Fibroblast of pulmonary artery (primary cell): ENCODE results near the gene SLC66A2.

Experiments used
- DNase-seq: peaks from one replicate; pipeline ENCODE4 v3.0.0-alpha.2; 2010; ENCODE audit warnings: low read depth
- H3K4me3 ChIP-seq: replicated peaks from 2 replicates; pipeline ENCODE4 v1.5.1; 2011; ENCODE audit warnings: low read depth, mild to moderate bottlenecking, control low read depth, low read length, moderate library complexity
- CTCF ChIP-seq: IDR thresholded peaks from 2 replicates; pipeline ENCODE4 v1.5.1; 2011; ENCODE audit warnings: mild to moderate bottlenecking, control low read depth, low read length, inconsistent platforms; ENCODE audit errors: missing control alignments

Gene SLC66A2

GRCh38 chr18:79930020-79930642 is 21.3 kb downstream of the SLC66A2 start:
- TF ChIP-seq CTCF, result no peak
- no peak for DNase-seq
- no peak overlapping the region for H3K4me3 ChIP-seq

- no peak for DNase-seq
- no peak for TF ChIP-seq CTCF
- no peak overlapping the region for H3K4me3 ChIP-seq
Observed at GRCh38 chr18:79928563-79928960, 22.9 kb downstream of the SLC66A2 start.

- no peak for TF ChIP-seq CTCF
- H3K4me3 ChIP-seq, result no peak overlapping the region
- DNase-seq, result no peak
Observed at GRCh38 chr18:79927607-79928562, 23.6 kb downstream of the SLC66A2 start.

GRCh38 chr18:79926715-79927606 is 24.5 kb downstream of the SLC66A2 start:
- DNase-seq, result no peak
- no peak for TF ChIP-seq CTCF

GRCh38 chr18:79926306-79926705 is 25.1 kb downstream of the SLC66A2 start:
- no peak for TF ChIP-seq CTCF
- no peak for DNase-seq
- H3K4me3 ChIP-seq, result no peak overlapping the region

More at GRCh38 chr18:79926715-79927606, 24.5 kb downstream of the SLC66A2 start:
- H3K4me3 ChIP-seq, result no peak overlapping the region

- H3K4me3 ChIP-seq, result no peak overlapping the region
- DNase-seq, result no peak
- TF ChIP-seq CTCF, result no peak
Observed at GRCh38 chr18:79924814-79925731, 26.4 kb downstream of the SLC66A2 start.
